Amniotic epithelial cell (primary cell): ENCODE measurements around the gene CRYBG3.
"Not testable (repeated sequence)": the region's sequence is repeated elsewhere in the genome, so short reads cannot be mapped to it uniquely, and the experiment has no call there.

Experiments
- DNase-seq: peaks from one replicate; pipeline ENCODE4 v3.0.0-alpha.2; 2010; ENCODE audit warnings: low read depth

Gene CRYBG3

GRCh38 chr3:97896547-97896946, 74.7 kb downstream of the CRYBG3 start:
- DNase-seq, result no peak

GRCh38 chr3:97899331-97899730, 77.5 kb downstream of the CRYBG3 start:
- no peak for DNase-seq

- no peak for DNase-seq
These were observed 79.8 kb downstream of the CRYBG3 start for GRCh38 chr3:97901313-97902248.

GRCh38 chr3:97909830-97910229, 88.0 kb downstream of the CRYBG3 start:
- not testable (repeated sequence) for DNase-seq

- DNase-seq, result not testable (repeated sequence)
These were observed 88.5 kb downstream of the CRYBG3 start for GRCh38 chr3:97910236-97910831.

- DNase-seq, result peak; percentile 35
These were observed 89.1 kb downstream of the CRYBG3 start for GRCh38 chr3:97910931-97911351.

- peak; percentile 4 for DNase-seq
These were observed 89.6 kb downstream of the CRYBG3 start for GRCh38 chr3:97911459-97911858.

- no peak for DNase-seq
These were observed 92.6 kb downstream of the CRYBG3 start for GRCh38 chr3:97914388-97914787.

- DNase-seq, result no peak
These were observed 94.8 kb downstream of the CRYBG3 start for GRCh38 chr3:97916576-97916975.

GRCh38 chr3:97917813-97918536, 96.2 kb downstream of the CRYBG3 start:
- peak; percentile 75 for DNase-seq

GRCh38 chr3:97927704-97928103, 105.9 kb downstream of the CRYBG3 start:
- DNase-seq, result peak; percentile 21

- no peak for DNase-seq
These were observed 107.2 kb downstream of the CRYBG3 start for GRCh38 chr3:97928986-97929385.

GRCh38 chr3:97930018-97930417, 108.2 kb downstream of the CRYBG3 start:
- DNase-seq, result no peak

- no peak for DNase-seq
These were observed 109.4 kb downstream of the CRYBG3 start for GRCh38 chr3:97931218-97931617.

- peak; percentile 80 for DNase-seq
These were observed 110.6 kb downstream of the CRYBG3 start for GRCh38 chr3:97932387-97932801.

- DNase-seq, result no peak
These were observed 113.3 kb downstream of the CRYBG3 start for GRCh38 chr3:97934980-97935695.

- no peak for DNase-seq
These were observed 114.0 kb downstream of the CRYBG3 start for GRCh38 chr3:97935842-97936241.

GRCh38 chr3:97937205-97937604, 115.4 kb downstream of the CRYBG3 start:
- peak; percentile 23 for DNase-seq

- DNase-seq, result no peak
These were observed 116.6 kb downstream of the CRYBG3 start for GRCh38 chr3:97938444-97938843.

GRCh38 chr3:97939401-97939800, 117.6 kb downstream of the CRYBG3 start:
- no peak for DNase-seq

GRCh38 chr3:97940034-97940433, 118.2 kb downstream of the CRYBG3 start:
- DNase-seq, result no peak
